Measurements from ENCODE around the gene MYOM3. TPM values are rescaled to one million over a fixed set of nuclear protein-coding genes. Genes with fewer than 3 reads are reported as not detected.

The MYOM3 gene
- total and polyA plus RNA-seq, 2 of the 4 experiments (the other 2 are of a cell fraction): 0.03 TPM; not detected in 1

- intact Hi-C loops (cut with micrococcal nuclease): no loop called here
- Histone ChIP-seq H3K4me2 (ENCODE audit: low read depth, low read length) (no peak overlapping the region), H3K18ac (ENCODE audit: low read depth, low read length) (no peak overlapping the region), H3K9ac (ENCODE audit: low read depth, low read length) (no peak overlapping the region), H3K14ac (replicated peaks; ENCODE audit: low read depth, low read length) (no peak overlapping the region), H3K4ac (ENCODE audit: low read depth, low read length) (no peak overlapping the region), H4K8ac (ENCODE audit: low read depth in 2 of 2, low read length in 2 of 2) (no peak overlapping the region), H2BK20ac (ENCODE audit: low read depth, low read length) (no peak overlapping the region), H2AK5ac (ENCODE audit: low read depth, low read length) (no peak overlapping the region), H2BK15ac (ENCODE audit: low read depth, low read length) (no peak overlapping the region), H3K4me3 (ENCODE audit: insufficient read depth, low read depth, low read length) (no peak overlapping the region), H3K56ac (ENCODE audit: extremely low read depth, insufficient read depth, low read length) (no peak overlapping the region), H2AK9ac (replicated peaks; ENCODE audit: low read depth, low read length, poor library complexity) (no peak overlapping the region), H4K91ac (ENCODE audit: insufficient read depth, low read depth, low read length) (no peak overlapping the region), H2AFZ (replicated peaks; ENCODE audit: low read length, poor library complexity) (no peak overlapping the region), H2BK5ac (ENCODE audit: low read depth, low read length, poor library complexity, severe bottlenecking) (no peak overlapping the region), H3K27ac (ENCODE audit: insufficient read depth, low read length) (no peak overlapping the region), H4K20me1 (ENCODE audit: insufficient read depth, low read length) (0 out of 2 replicates have a peak, but pooled peaks cover under 1% of the 10 kb centered on the region), H3K36me3 (ENCODE audit: control insufficient read depth, insufficient read depth, low read length) (no peaks in the 10 kb centered on the region), H2BK120ac (ENCODE audit: low read depth, low read length) (no peak overlapping the region), H3K23ac (ENCODE audit: low read depth, low read length) (no peak overlapping the region), H3K79me1 (ENCODE audit: low read depth in 1 of 2, low read length in 2 of 2) (no peaks in the 10 kb centered on the region), H3K9me1 (ENCODE audit: insufficient read depth, low read length) (peaks cover 1% of the 10 kb centered on the region; the same call in 1 of the 2 replicates), H3K9me3 (ENCODE audit: control insufficient read depth, insufficient read depth, low read length) (no peaks in the 10 kb centered on the region), H3K27me3 (ENCODE audit: control insufficient read depth, insufficient read depth, low read length) (peaks cover 8% of the 10 kb centered on the region; the same call in 1 of the 2 replicates), H4K5ac (ENCODE audit: low read depth, low read length) (no peak overlapping the region), H3K4me1 (ENCODE audit: control insufficient read depth, insufficient read depth, low read length) (peaks cover under 1% of the 10 kb centered on the region)
- ATAC-seq (ENCODE audit: low read depth) (peak; percentile 56), DNase-seq (peak; percentile 4)
- no peak for TF ChIP-seq MAZ (IDR thresholded peaks at IDR 0.05; ENCODE audit: borderline replicate concordance, low read depth, low read length)
- no peak for TF ChIP-seq CHD1 (IDR thresholded peaks at IDR 0.05; ENCODE audit: low read depth, low read length)
- TF ChIP-seq NFE2L2 (IDR thresholded peaks at IDR 0.05; ENCODE audit: low read depth, low read length): no peak
- TF ChIP-seq MXI1 (IDR thresholded peaks at IDR 0.05; ENCODE audit: borderline replicate concordance, low read depth, low read length): no peak
- no peak for TF ChIP-seq RFX5 (IDR thresholded peaks at IDR 0.05; ENCODE audit: low read depth, low read length)
- no peak for TF ChIP-seq ELK1 (IDR thresholded peaks at IDR 0.05; ENCODE audit: borderline replicate concordance, low read depth, low read length)
- no peak for TF ChIP-seq FOS (IDR thresholded peaks at IDR 0.05; ENCODE audit: low read depth, low read length)
- no peak for TF ChIP-seq MAFK (IDR thresholded peaks at IDR 0.05; ENCODE audit: low read depth, low read length)
- TF ChIP-seq, protein P1, sequence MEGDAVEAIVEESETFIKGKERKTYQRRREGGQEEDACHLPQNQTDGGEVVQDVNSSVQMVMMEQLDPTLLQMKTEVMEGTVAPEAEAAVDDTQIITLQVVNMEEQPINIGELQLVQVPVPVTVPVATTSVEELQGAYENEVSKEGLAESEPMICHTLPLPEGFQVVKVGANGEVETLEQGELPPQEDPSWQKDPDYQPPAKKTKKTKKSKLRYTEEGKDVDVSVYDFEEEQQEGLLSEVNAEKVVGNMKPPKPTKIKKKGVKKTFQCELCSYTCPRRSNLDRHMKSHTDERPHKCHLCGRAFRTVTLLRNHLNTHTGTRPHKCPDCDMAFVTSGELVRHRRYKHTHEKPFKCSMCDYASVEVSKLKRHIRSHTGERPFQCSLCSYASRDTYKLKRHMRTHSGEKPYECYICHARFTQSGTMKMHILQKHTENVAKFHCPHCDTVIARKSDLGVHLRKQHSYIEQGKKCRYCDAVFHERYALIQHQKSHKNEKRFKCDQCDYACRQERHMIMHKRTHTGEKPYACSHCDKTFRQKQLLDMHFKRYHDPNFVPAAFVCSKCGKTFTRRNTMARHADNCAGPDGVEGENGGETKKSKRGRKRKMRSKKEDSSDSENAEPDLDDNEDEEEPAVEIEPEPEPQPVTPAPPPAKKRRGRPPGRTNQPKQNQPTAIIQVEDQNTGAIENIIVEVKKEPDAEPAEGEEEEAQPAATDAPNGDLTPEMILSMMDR (conservative IDR thresholded peaks at IDR 0.05; ENCODE audit: low read depth, low read length): no peak
- TF ChIP-seq CEBPB (IDR thresholded peaks at IDR 0.05; ENCODE audit: low read depth, low read length): no peak
- no peak for TF ChIP-seq POLR2A (IDR thresholded peaks at IDR 0.05; ENCODE audit: low read depth, low read length)
- TF ChIP-seq RCOR1 (IDR thresholded peaks at IDR 0.05; ENCODE audit: insufficient replicate concordance, low read length): no peak
- TF ChIP-seq BHLHE40 (IDR thresholded peaks at IDR 0.05; ENCODE audit: low read depth, low read length): no peak
- WGBS, 2 experiments (ENCODE audit: extremely low coverage in 2 of 2, insufficient read length in 1 of 2): no CpG with 5 or more reads among the region's 6 CpGs
- CTCF ChIA-PET: no interaction called here
- POLR2A ChIA-PET (ENCODE audit: unreplicated experiment): no interaction called here
- no TSS peak for BruUV-seq (replicated peaks)
- dilution Hi-C loops (cut with HindIII; ENCODE audit: low sequenced_read_pairs, unreplicated experiment): no loop called here
- in situ Hi-C loops (cut with MboI; ENCODE audit: low sequenced_read_pairs): no loop called here
Observed at GRCh38 chr1:24052220-24052619, 59.7 kb downstream of the MYOM3 start.
